HG03342 (cell line): ENCODE measurements around the gene XAB2.
"Not testable (repeated sequence)": the region's sequence is repeated elsewhere in the genome, so short reads cannot be mapped to it uniquely, and the experiment has no call there.

ENCODE experiments used
- ATAC-seq: cut with Tn5 transposase; IDR thresholded peaks from one replicate; pipeline ENCODE4 v1.9.1; 2021; ENCODE audit warnings: mild to moderate bottlenecking, moderate library complexity; ENCODE audit not compliant: unreplicated experiment

XAB2 gene

DNA sequence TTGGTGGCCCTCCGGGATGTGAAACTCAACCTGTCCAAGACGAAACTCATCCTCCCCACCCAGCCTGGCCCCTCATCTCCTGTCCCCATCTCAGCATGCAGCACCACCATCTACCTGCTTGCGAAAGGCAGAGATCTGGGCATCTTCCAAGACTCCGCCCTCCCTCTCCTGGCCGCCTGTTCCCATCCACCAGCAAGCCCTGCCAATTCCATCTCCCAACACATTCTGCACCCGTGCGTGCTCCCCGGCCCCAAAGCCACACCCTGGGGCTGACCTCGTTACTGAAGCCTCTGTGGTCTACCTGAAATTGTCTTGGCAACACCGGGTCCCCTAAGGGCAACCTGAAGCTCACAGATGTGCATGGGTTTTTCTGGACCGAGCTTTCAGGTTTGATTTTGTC lies 46.9 kb downstream of the XAB2 start:
- no peak for ATAC-seq

DNA sequence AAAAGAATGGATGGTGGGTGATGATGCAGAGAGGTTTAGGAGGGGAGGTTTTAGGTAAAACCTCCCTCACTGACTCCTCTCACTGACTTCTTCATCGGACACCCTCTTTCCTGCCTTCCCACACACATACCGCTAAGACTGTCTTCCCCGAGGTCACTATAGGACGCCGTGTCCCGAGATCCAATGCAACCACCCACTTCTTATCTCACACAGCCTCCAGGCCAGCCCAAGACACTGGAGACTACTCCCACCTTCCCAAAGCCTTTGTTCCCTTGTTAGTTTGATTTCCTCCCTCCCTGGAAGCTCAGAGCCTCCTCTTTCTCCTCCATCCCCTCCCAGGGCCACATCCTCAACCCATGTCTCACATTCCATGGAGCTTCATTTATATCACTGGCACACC lies 50.2 kb downstream of the XAB2 start:
- no peak for ATAC-seq

DNA sequence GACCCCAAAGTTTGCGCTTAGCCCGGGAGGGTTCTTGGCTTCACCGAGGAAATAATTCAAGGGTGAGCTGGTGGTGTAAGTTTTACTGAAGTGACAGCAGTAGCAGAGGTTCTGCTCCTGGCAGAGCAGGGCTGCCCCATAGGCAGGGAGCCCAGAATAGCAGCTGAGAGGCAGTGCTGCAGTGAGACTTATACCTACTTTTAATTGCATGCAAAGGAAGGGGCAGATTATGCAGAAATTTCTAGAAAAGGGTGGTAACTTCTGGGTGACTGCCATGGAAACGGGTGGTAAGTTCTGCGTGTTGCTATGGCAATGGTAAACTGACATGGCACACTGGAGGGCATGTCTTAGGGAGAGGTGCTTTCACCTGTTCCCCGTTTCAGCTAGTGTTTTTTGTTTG lies 51.2 kb downstream of the XAB2 start:
- ATAC-seq: no peak

DNA sequence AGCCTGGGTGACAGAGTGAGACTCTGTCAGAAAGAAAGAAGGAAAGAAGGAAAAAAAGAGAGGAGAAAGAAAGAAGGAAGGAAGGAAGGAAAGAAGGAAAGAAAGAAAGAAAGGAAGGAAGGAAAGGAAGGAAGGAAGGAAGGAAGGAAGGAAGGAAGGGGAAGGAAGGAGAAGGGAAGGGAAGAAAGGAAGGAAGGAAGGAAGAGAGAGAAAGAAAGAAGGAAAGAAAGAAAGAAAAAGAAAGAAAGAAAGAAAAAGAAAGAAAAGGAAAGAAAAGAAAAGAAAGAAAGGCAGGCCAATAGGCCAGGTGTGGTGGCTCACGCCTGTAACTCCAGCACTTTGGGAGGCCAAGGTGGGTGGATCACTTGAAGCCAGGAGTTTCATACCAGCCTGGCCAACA lies 51.9 kb downstream of the XAB2 start:
- ATAC-seq: not testable (repeated sequence)

DNA sequence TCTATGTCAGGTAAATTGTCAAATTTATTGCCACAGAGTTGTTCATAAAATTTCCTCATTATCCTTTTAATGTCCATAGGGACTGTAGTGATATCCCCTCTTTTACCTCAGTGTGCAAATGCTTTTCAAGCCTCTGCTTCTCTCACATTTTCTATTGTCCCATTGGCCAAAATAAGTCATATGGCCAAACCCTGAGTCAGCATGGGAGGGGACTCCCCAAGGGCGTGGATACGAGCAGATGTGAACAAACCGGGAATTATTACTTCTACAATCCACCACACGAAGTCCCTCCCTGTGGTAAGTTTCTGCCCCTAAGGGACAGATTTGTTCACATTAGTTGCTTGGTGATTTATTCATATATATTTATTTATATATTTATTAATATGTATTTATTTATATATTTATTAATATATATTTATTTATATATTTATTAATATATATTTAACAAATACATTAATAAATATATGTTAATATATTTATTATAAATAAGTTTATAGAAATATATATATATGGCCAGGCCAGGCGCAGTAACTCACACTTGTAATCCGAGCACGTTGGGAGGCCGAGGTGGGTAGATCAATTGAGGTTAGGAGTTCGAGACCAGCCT lies 53.8 kb downstream of the XAB2 start:
- ATAC-seq: no peak

DNA sequence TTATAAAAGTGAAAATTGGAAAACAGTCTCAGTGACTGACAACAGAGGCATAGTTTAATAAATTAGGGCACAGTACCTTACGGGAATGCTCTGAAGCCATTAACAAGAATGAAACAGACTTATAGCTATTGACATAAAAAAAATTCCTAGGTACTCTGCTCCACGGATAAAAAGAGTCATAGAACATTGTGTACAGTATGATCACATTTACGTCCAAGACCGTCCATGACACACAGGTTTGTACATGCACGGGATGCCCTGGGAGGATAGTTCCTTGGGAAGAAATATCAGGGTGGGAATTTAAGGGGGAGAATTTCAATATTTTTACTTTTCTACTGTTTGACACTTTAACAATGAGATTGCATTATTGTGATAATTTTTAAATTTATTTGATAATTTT lies 58.6 kb downstream of the XAB2 start:
- no peak for ATAC-seq
